Stimulated activated CD8-positive, alpha-beta memory T cell treated with anti-CD3 and anti-CD28 coated beads, Interleukin-15, amount 100 ng/mL, for 4 hours (primary cell): Measurements from ENCODE around the gene PHACTR4.
"Not testable (repeated sequence)": the region's sequence is repeated elsewhere in the genome, so short reads cannot be mapped to it uniquely, and the experiment has no call there.

Source experiments
- DNase-seq, 2 donors: peaks; one replicate each; pipeline ENCODE4 v3.0.0-alpha.2; 2020; ENCODE audit warnings: low read depth in 2 of 2

PHACTR4 gene

GRCh38 chr1:28428990-28429520, 59.5 kb downstream of the PHACTR4 start:
- no peak for DNase-seq

DNA sequence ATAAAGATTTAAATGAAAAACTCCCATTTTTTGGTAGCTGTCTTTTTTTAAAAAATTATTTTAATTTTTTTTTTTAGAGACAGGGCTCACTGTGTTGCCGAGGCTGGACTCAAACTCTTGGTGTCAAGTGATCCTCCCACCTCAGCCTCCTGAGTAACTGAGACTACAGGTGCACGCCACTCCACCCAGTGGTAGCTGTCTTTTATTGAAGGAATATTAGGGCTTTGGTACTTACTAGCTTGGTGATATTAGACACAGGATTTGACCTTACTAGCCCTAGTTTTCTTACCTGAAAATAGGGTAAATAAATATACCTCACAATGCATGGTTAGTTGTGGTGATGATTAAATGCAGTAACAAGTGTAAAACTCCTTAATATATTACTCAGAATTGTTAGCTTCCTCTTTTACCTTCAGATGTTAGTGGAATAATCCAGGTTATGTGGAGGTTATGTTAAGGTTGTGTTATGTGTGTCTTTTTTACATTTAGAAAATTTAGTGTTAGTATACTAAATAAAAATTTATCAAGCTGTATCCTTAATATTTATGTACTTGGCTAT, 66.8 kb downstream of the PHACTR4 start:
- no peak for DNase-seq

DNA sequence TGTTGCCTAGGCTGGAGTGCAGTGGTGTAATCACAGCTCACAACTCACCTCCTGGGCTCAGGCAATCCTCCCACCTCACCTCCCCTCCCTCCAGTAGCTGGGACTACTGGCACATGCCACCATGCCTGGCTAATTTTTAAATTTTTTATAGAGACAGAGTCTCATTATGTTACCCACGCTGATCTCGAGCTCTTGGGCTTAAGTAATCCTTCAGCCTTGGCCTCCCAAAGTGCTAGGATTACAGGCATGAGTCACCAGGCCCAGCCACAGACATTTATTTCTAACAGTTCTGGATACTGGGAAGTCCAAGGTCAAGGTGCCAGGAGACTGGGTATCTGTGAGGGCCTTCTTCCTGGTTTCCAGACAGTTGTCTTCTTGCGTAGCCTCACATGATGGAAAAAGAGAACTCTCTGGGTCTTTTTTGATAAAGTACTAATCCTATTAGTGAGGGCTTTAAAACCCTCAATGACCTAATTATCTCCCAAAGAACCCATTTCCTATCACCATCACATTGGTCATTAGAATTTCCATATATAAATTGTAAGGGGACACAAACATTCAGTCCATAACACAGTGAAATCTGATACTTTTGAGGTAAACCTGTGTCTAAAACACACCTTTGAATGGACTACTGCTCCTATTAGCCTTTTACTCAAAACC, 67.9 kb downstream of the PHACTR4 start:
- no peak for DNase-seq

GRCh38 chr1:28437924-28438699, 68.6 kb downstream of the PHACTR4 start:
- DNase-seq, result no peak

- no peak for DNase-seq
Measured at GRCh38 chr1:28439320-28439719, 69.8 kb downstream of the PHACTR4 start.

DNA sequence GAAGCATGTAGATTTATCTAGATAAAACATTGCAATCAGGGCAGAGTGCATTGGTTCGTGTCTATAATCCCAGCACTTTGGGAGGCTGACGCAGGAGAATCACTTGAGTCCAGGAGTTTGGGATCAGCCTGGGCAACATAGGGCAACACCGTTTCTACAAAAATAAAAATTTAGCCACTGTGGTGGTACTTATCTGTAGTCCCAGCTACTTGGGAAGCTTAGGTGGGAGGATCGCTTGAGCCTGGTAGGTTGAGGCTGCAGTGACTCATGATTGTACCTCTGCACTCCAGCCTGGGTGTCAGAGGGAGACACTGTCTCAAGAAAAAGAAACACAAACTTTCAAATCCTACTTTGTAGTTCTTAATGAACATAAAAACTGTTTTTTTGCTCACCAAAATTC, 72.1 kb downstream of the PHACTR4 start:
- DNase-seq, result no peak

DNA sequence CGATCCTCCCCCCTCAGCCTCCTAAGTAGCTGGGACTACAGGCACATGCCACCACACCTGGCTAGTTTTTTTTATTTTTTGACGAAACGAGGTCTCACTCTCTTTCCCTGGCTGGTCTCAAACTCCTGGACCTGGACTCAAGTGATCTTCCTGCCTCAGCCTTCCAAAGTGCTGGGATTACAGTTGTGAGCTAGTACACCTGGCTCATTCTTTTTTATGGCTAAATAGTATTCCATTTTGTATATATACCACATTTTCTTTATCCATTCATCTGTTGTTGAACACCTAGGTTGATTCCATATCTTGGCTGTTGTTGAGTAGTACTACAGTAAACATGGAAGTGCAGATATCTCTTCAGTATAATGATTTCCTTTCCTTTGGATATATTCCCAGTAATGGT, 74.0 kb downstream of the PHACTR4 start:
- DNase-seq, result no peak

GRCh38 chr1:28447679-28448078, 78.1 kb downstream of the PHACTR4 start:
- no peak for DNase-seq

- not testable (repeated sequence) for DNase-seq
Measured at GRCh38 chr1:28448094-28448611, 78.6 kb downstream of the PHACTR4 start.

GRCh38 chr1:28449904-28450303, 80.4 kb downstream of the PHACTR4 start:
- no peak for DNase-seq

- DNase-seq, result no peak
Measured at GRCh38 chr1:28450561-28450960, 81.0 kb downstream of the PHACTR4 start.

DNA sequence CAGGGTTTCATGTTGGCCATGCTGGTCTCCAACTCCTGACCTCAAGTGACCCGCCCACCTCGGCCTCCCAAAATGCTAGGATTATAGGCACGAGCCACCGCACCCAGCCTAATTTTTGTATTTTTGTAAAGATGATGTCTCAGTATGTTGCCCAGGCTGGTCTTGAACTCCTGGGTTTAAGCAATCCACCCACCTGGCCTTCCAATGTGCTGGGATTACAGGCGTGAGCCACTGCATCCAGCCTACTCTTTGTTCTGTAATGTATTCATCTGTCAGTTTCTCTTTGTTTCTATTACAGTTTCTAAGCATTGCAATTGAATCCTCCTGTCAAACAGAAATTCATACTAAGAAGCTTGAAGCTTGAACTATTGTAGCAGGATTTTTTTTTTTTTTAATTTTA, 81.5 kb downstream of the PHACTR4 start:
- no peak for DNase-seq

DNA sequence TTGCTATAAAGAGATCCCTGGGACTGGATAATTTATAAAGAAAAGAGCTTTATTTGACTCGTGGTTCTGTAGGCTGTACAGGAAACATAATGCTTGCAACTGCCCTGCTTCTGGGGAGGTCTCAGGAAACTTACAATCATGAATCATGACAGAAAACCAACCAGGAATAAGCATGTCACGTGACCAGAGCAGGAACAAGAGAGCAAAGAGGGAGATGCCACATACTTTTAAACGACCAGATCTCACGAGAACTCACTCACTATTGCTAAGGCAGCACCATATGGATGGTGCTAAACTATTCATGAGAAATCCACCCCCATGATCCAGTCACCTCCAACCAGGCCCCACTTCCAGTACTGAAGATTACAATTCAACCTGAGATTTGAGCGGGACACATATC, 86.5 kb downstream of the PHACTR4 start:
- DNase-seq, result no peak

DNA sequence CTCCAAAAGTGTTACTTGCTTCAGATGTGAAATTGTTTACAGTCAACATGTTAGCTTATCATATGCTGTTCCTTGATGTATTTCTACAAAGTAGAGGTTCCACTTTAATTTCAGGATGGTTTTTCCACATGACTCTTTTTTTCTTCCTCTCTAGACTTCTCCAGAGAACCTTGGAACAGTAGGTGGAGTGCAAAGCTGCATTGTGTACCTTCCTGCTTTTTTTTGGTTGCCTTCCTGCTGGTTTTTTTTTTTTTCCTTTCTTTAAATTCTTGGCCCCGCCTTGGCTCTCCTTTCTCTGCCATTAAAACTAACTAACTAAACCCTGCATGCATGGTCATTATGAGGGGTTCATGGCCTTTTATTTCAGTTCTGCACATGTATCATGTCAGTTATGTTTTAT, 88.1 kb downstream of the PHACTR4 start:
- no peak for DNase-seq

GRCh38 chr1:28458237-28459228, 89.0 kb downstream of the PHACTR4 start:
- DNase-seq, result no peak

GRCh38 chr1:28466226-28466778, 96.8 kb downstream of the PHACTR4 start:
- no peak for DNase-seq

DNA sequence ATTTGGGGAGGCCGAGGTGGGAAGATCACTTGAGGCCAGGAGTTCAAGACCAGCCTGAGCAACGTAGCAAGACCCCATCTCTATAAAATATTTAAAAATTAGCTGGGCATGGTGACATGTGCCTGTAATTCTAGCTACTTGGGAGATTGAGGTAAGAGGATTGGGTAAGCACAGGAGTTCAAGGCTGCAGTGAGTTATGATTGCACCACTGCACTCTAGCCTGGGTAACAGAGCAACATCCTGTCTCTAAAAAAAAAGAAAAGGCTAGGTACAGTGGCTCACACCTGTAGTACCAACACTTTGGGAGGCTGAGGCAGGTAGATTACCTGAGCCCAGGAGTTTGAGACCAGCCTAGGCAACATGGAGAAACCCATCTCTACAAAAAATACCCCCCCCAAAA, 100.6 kb downstream of the PHACTR4 start:
- no peak for DNase-seq

DNA sequence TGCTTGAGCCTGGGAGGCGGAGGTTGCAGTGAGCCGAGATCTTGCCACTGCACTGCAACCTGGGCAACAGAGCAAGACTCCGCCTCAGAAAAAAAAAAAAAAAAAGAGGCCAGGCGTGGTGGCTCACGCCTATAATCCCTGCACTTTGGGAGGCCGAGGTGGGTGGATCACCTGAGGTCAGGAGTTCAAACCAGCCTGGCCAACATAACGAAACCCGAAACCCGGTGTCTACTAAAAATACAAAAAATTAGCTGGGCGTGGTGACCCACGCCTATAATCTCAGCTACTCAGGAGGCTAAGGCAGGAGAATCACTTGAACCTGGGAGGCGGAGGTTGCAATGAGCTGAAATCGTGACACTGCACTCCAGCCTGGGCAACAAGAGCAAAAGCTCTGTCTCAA, 110.0 kb downstream of the PHACTR4 start:
- not testable (repeated sequence) for DNase-seq

- no peak for DNase-seq
Measured at GRCh38 chr1:28480308-28480707, 110.8 kb downstream of the PHACTR4 start.

DNA sequence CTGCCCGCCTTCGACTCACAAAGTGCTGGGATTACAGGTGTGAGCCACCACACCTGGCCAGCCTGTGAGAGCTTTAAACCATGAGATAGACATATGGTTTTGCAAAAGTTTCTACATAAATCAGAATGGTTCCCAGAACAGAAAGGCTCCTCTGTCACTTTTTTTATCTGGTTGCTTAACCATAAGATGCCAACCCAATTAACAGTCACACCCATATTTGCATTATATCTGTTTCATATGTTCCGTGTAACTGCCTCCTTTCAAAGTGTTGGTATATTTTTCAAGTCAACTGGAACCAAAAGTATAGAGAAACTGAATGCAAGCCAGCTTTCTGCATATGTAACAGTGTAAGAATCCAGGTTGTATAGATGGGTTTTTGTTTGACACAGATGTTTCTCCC, 112.6 kb downstream of the PHACTR4 start:
- DNase-seq, result no peak

DNA sequence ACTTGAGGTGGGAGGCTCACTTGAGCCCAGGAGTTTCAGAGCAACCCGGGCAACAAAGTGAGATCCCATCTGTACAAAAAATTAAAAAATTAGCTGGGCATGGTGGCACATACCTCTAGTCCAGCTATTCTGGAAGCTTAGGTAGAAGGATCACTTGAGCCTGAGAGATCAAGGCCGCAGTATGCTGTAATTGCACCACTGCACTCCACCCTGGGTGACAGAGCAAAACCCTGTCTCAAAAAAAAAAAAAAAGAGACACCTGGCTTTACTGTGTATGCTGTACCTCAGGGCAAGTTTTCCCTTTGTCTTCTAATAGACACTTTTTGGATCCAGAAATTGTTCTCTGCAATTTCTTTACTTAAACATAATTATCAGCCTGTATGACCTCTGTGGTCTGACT, 113.2 kb downstream of the PHACTR4 start:
- no peak for DNase-seq
